HCT116 (cell line): ENCODE measurements around the gene STK31. TPM values are rescaled to one million over a fixed set of nuclear protein-coding genes. Genes with fewer than 3 reads are reported as not detected.
"Not testable (repeated sequence)": the region's sequence is repeated elsewhere in the genome, so short reads cannot be mapped to it uniquely, and the experiment has no call there.

ENCODE experiments used
- ATAC-seq: fragments of 200-7000 bp; cut with Tn5 transposase; 2 replicates; pipeline ENCODE4 v1.9.1; 2020; ENCODE audit warnings: mild to moderate bottlenecking, moderate library complexity
- BruUV-seq: library from RNA; stranded (reverse); fragments of 400-500 nt; replicated peaks from 2 replicates; lab custom pipeline; 2021; lab: Mats Ljungman, UMichigan
- CTCF ChIA-PET: fragments of 300-600 bp; sonication (Branson Sonifier 250); formaldehyde crosslinking; loops from one replicate; lab custom pipeline; 2021; ENCODE audit warnings: antibody characterized with exemption; lab: Charles Lee
- POLR2A ChIA-PET: fragments of 300-600, 350-600 bp; sonication (Branson Sonifier 250); formaldehyde crosslinking; loops from one replicate; lab custom pipeline; 2021; ENCODE audit warnings: antibody characterized with exemption; lab: Charles Lee
- RAD21 ChIA-PET, 2 experiments: fragments of 300-600 bp; sonication (Branson Sonifier 250); formaldehyde crosslinking; loops; one replicate each; lab custom pipeline; 2023; ENCODE audit warnings: low total read pairs in 2 of 2; ENCODE audit not compliant: uncharacterized antibody in 2 of 2, unreplicated experiment in 2 of 2, low non-redundant PET in 1 of 2; lab: Charles Lee
- DNase-seq: peaks from one replicate; pipeline ENCODE4 v3.0.0-alpha.2; 2010; ENCODE audit warnings: low read depth, low spot score
- H2AFZ ChIP-seq: fragments of 200-600 bp; shearing (Covaris generic), sonication (generic); 2 replicates; pipeline ENCODE4 v1.6.1; 2017; ENCODE audit warnings: low read depth, mixed run types, mixed read lengths, antibody characterized with exemption, low read length; ENCODE audit not compliant: poor library complexity, severe bottlenecking
- H3K27ac ChIP-seq: 2 replicates; pipeline ENCODE4 v1.5.1; 2012; ENCODE audit warnings: low read depth, low read length
- H3K27me3 ChIP-seq: fragments of 200-600 bp; sonication (generic); 2 replicates; pipeline ENCODE4 v1.6.1; 2016; ENCODE audit warnings: mixed run types, low read length, mixed read lengths; ENCODE audit not compliant: insufficient read depth
- H3K36me3 ChIP-seq, 2 experiments: fragments of 200-500 bp in 1 of 2; fragments of 200-600 bp in 1 of 2; sonication (Bioruptor generic) in 1 of 2; sonication (generic) in 1 of 2; 2 replicates each; pipeline versions ENCODE4 v1.5.1 to v1.6.1; 2014 to 2016; ENCODE audit warnings: low read length in 2 of 2, inconsistent platforms in 1 of 2, mixed read lengths in 1 of 2, mixed run types in 1 of 2; ENCODE audit not compliant: insufficient read depth in 2 of 2, control insufficient read depth in 1 of 2
- H3K4me1 ChIP-seq, 2 experiments: fragments of 200-600 bp in 1 of 2; sonication (generic) in 1 of 2; 2 replicates each; pipeline versions ENCODE4 v1.5.1 to v1.6.1; 2012 to 2017; ENCODE audit warnings: low read length in 2 of 2, inconsistent platforms in 1 of 2, mild to moderate bottlenecking in 1 of 2, mixed read lengths in 1 of 2, mixed run types in 1 of 2, moderate library complexity in 1 of 2; ENCODE audit not compliant: insufficient read depth in 2 of 2, control insufficient read depth in 1 of 2
- H3K4me2 ChIP-seq: fragments of 200-600 bp; sonication (generic); 2 replicates; pipeline ENCODE4 v1.6.1; 2017; ENCODE audit warnings: mixed run types, low read length, mixed read lengths
- H3K4me3 ChIP-seq, 2 experiments: fragments of 200-600 bp in 1 of 2; sonication (generic) in 1 of 2; replicated peaks in 1 of 2; 2 replicates each; pipeline ENCODE4 v1.5.1; 2011 to 2016; ENCODE audit warnings: low read length in 2 of 2, control low read depth in 1 of 2, low read depth in 1 of 2, mild to moderate bottlenecking in 1 of 2, mixed read lengths in 1 of 2, mixed run types in 1 of 2
- H3K79me2 ChIP-seq: fragments of 200-600 bp; sonication (generic); 2 replicates; pipeline ENCODE4 v1.6.1; 2017; ENCODE audit warnings: mild to moderate bottlenecking, mixed run types, low read length, moderate library complexity, mixed read lengths; ENCODE audit not compliant: insufficient read depth
- H3K9ac ChIP-seq: fragments of 200-600 bp; sonication (generic); 2 replicates; pipeline ENCODE4 v1.6.1; 2016; ENCODE audit warnings: low read length, mixed read lengths
- H3K9me2 ChIP-seq: fragments of 200-600 bp; sonication (generic), shearing (Covaris generic); 2 replicates; pipeline ENCODE4 v1.6.1; 2017; ENCODE audit warnings: mixed run types, mild to moderate bottlenecking, moderate library complexity; ENCODE audit not compliant: insufficient read depth
- H3K9me3 ChIP-seq, 2 experiments: fragments of 200-500 bp in 1 of 2; fragments of 200-600 bp in 1 of 2; sonication (Bioruptor generic) in 1 of 2; sonication (generic) in 1 of 2; 2 replicates each; pipeline ENCODE4 v1.6.1; 2014 to 2017; ENCODE audit warnings: low read length in 2 of 2, mixed read lengths in 2 of 2, inconsistent platforms in 1 of 2, low read depth in 1 of 2, mild to moderate bottlenecking in 1 of 2, mixed run types in 1 of 2, moderate library complexity in 1 of 2; ENCODE audit not compliant: control insufficient read depth in 1 of 2, insufficient read depth in 1 of 2
- H4K20me1 ChIP-seq: fragments of 200-600 bp; sonication (generic), shearing (Covaris generic); 2 replicates; pipeline ENCODE4 v1.6.1; 2017; ENCODE audit warnings: mixed run types, mild to moderate bottlenecking, moderate library complexity; ENCODE audit not compliant: insufficient read depth
- CBX3 ChIP-seq: IDR thresholded peaks from 2 replicates; pipeline ENCODE4 v1.6.1; 2012; ENCODE audit warnings: low read depth
- CEBPB ChIP-seq: IDR thresholded peaks from 2 replicates; pipeline ENCODE4 v1.6.1; 2012; ENCODE audit warnings: low read depth
- ELF1 ChIP-seq: IDR thresholded peaks from 2 replicates; pipeline ENCODE4 v1.6.1; 2012; ENCODE audit warnings: low read depth, borderline replicate concordance
- JUND ChIP-seq: IDR thresholded peaks from 2 replicates; pipeline ENCODE4 v1.6.1; 2012
- POLR2A ChIP-seq: IDR thresholded peaks from 2 replicates; pipeline ENCODE4 v1.7.0; 2011; ENCODE audit warnings: borderline replicate concordance; ENCODE audit not compliant: insufficient read depth, insufficient read length; ENCODE audit errors: extremely low read depth
- POLR2AphosphoS5 ChIP-seq: IDR thresholded peaks from 2 replicates; pipeline ENCODE4 v1.6.1; 2011; ENCODE audit warnings: mild to moderate bottlenecking, low read depth, low read length, moderate library complexity
- RAD21 ChIP-seq: IDR thresholded peaks from 2 replicates; pipeline ENCODE4 v1.6.1; 2012; ENCODE audit warnings: low read depth, mild to moderate bottlenecking
- SIN3A ChIP-seq: IDR thresholded peaks from 2 replicates; pipeline ENCODE4 v1.6.1; 2012; ENCODE audit warnings: low read depth
- SP1 ChIP-seq: IDR thresholded peaks from 2 replicates; pipeline ENCODE4 v1.6.1; 2012; ENCODE audit warnings: low read depth
- SRF ChIP-seq: IDR thresholded peaks from 2 replicates; pipeline ENCODE4 v1.6.1; 2012; ENCODE audit warnings: low read depth
- TCF7L2 ChIP-seq: IDR thresholded peaks from 2 replicates; pipeline ENCODE4 v1.7.0; 2011; ENCODE audit warnings: borderline replicate concordance, inconsistent platforms; ENCODE audit not compliant: insufficient read depth, insufficient read length; ENCODE audit errors: extremely low read depth
- YY1 ChIP-seq: IDR thresholded peaks from 2 replicates; pipeline ENCODE4 v1.6.1; 2011; ENCODE audit warnings: low read length, low read depth, moderate library complexity, mild to moderate bottlenecking; ENCODE audit not compliant: insufficient replicate concordance; ENCODE audit errors: extremely low read depth
- ZBTB33 ChIP-seq: IDR thresholded peaks from 2 replicates; pipeline ENCODE4 v1.6.1; 2011; ENCODE audit warnings: mild to moderate bottlenecking, low read length, moderate library complexity; ENCODE audit not compliant: insufficient replicate concordance; ENCODE audit errors: extremely low read depth
- ZFX ChIP-seq: fragments of 450-650 bp; IDR thresholded peaks from 2 replicates; pipeline ENCODE4 v1.6.1; 2017
- ZNF274 ChIP-seq: fragments of 200-500 bp; sonication (Bioruptor generic); IDR thresholded peaks from 2 replicates; pipeline ENCODE4 v1.6.1; 2014; ENCODE audit warnings: mild to moderate bottlenecking, low read depth, low read length, inconsistent platforms
- intact Hi-C: fragments of 100-400 bp; cut with micrococcal nuclease; formaldehyde crosslinking; loops from 2 replicates; pipeline ENCODE4 v1.10.0; 2022
- total RNA-seq: library from RNA; stranded (reverse); gene quantifications from one replicate; pipeline ENCODE4 v1.2.1, GENCODE V29; 2021; ENCODE audit not compliant: unreplicated experiment
- TF ChIP-seq, protein P1 (sequence below): IDR thresholded peaks from 2 replicates; pipeline ENCODE4 v1.6.1; 2012
- TF ChIP-seq, protein P2 (sequence below): IDR thresholded peaks from 2 replicates; pipeline ENCODE4 v1.6.1; 2012
- TF ChIP-seq, protein P3 (sequence below), 3 experiments: fragments of 200-600 bp in 1 of 3; sonication (generic) in 1 of 3; IDR thresholded peaks in 2 of 3; conservative IDR thresholded peaks in 1 of 3; 2 replicates each; pipeline ENCODE4 v1.5.1; 2012 to 2017; ENCODE audit warnings: low read depth in 2 of 3, low read length in 2 of 3, antibody characterized with exemption in 1 of 3, borderline replicate concordance in 1 of 3, control low read depth in 1 of 3, mild to moderate bottlenecking in 1 of 3, mixed read lengths in 1 of 3, mixed run types in 1 of 3, moderate library complexity in 1 of 3; ENCODE audit not compliant: insufficient read depth in 1 of 3

The STK31 gene
- total RNA-seq, 1 experiment from 2014 or later, result not detected

DNA sequence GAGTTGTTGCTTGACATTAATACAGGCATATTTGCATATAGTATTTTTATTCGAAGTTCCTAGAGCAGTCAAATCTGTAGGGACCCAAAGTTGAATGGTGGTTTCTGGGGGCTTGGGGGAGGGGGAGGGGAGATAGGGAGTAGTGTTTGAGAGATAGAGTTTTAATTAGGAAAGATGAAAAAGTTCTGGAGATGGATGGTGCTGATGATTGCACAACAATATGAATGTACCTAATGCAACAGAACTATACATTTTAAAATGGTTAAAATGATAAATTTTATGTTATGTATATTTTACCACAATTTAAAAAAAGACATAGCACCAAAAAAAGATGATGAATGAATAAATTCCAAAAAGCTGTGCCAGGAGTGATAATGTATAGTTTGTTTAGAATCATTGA is 41.8 kb downstream of the STK31 start:
- intact Hi-C loops, result no loop called here
- ChIA-PET POLR2A (no interaction called here), RAD21 (no interaction called here), CTCF (no interaction called here)
- H3K9ac ChIP-seq, result no peak overlapping the region
- H3K79me2 ChIP-seq, result no peaks in the 10 kb centered on the region
- H3K9me2 ChIP-seq, result no peaks in the 10 kb centered on the region
- H4K20me1 ChIP-seq, result no peaks in the 10 kb centered on the region
- H3K4me2 ChIP-seq, result no peak overlapping the region
- no peaks in the 10 kb centered on the region for H3K27me3 ChIP-seq
- no peak overlapping the region for H2AFZ ChIP-seq
- H3K4me3 ChIP-seq, result no peak overlapping the region
- no peak overlapping the region for H3K27ac ChIP-seq
- H3K36me3 ChIP-seq, result no peaks in the 10 kb centered on the region
- TF ChIP-seq TCF7L2 (no peak), ZNF274 (no peak), RAD21 (no peak), SRF (no peak), POLR2AphosphoS5 (no peak), CBX3 (no peak), ZFX (no peak), CEBPB (no peak), POLR2A (no peak), ZBTB33 (no peak), YY1 (no peak), ELF1 (no peak), SP1 (no peak), JUND (no peak), SIN3A (no peak)
- TF ChIP-seq, protein P1, sequence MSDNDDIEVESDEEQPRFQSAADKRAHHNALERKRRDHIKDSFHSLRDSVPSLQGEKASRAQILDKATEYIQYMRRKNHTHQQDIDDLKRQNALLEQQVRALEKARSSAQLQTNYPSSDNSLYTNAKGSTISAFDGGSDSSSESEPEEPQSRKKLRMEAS, result no peak
- TF ChIP-seq, protein P2, sequence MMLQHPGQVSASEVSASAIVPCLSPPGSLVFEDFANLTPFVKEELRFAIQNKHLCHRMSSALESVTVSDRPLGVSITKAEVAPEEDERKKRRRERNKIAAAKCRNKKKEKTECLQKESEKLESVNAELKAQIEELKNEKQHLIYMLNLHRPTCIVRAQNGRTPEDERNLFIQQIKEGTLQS, result no peak
- TF ChIP-seq, protein P3, sequence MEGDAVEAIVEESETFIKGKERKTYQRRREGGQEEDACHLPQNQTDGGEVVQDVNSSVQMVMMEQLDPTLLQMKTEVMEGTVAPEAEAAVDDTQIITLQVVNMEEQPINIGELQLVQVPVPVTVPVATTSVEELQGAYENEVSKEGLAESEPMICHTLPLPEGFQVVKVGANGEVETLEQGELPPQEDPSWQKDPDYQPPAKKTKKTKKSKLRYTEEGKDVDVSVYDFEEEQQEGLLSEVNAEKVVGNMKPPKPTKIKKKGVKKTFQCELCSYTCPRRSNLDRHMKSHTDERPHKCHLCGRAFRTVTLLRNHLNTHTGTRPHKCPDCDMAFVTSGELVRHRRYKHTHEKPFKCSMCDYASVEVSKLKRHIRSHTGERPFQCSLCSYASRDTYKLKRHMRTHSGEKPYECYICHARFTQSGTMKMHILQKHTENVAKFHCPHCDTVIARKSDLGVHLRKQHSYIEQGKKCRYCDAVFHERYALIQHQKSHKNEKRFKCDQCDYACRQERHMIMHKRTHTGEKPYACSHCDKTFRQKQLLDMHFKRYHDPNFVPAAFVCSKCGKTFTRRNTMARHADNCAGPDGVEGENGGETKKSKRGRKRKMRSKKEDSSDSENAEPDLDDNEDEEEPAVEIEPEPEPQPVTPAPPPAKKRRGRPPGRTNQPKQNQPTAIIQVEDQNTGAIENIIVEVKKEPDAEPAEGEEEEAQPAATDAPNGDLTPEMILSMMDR (IDR thresholded peaks at IDR 0.05 in 2 of 3, conservative IDR thresholded peaks at IDR 0.05 in 1 of 3; ENCODE audit: borderline replicate concordance in 1 of 3, insufficient read depth in 1 of 3, low read depth in 2 of 3, low read length in 2 of 3), result no peak
- ATAC-seq (no peak), DNase-seq (no peak)
- no peaks in the 10 kb centered on the region for H3K4me1 ChIP-seq
- H3K9me3 ChIP-seq, result no peaks in the 10 kb centered on the region
- BruUV-seq, result no TSS peak

GRCh38 chr7:23758839-23759238 is 48.8 kb downstream of the STK31 start:
- H3K27me3 ChIP-seq, CTCF ChIA-PET, H3K4me3 ChIP-seq, RAD21 ChIA-PET, ATAC-seq, POLR2A ChIA-PET, H3K9ac ChIP-seq, H3K36me3 ChIP-seq, H3K9me3 ChIP-seq, H2AFZ ChIP-seq, H3K9me2 ChIP-seq, H3K27ac ChIP-seq, H4K20me1 ChIP-seq, H3K4me2 ChIP-seq, BruUV-seq, DNase-seq, intact Hi-C loops, H3K79me2 ChIP-seq: not testable (repeated sequence)
- H3K4me1 ChIP-seq, result peaks cover 13 to 21% of the 10 kb centered on the region in 2 experiments
